Measurements from ENCODE around the gene KISS1.

GRCh38 chr1:204153667-204154066 lies 42.6 kb downstream of the KISS1 start:
- no peak for TF ChIP-seq CTCF (IDR thresholded peaks at IDR 0.05; ENCODE audit: low read length)
- no peak for TF ChIP-seq EZH2 (IDR thresholded peaks at IDR 0.05; ENCODE audit: borderline replicate concordance, low read length)

Measured in OCI-LY1 (cell line).